ENCODE measurements around the gene SLC22A8. TPM values are rescaled to one million over a fixed set of nuclear protein-coding genes. Genes with fewer than 3 reads are reported as not detected.

The SLC22A8 gene
- total and polyA plus RNA-seq, 2 of the 13 experiments (the other 11 are each of a cell fraction or from before 2014, with no cell fraction given), result 0.04 to 0.05 TPM

- no TSS peak for BruUV-seq (replicated peaks)
- POLR2A ChIA-PET, result interaction anchor here (0.6 kb wide), 1 partner anchor 1380 kb away, joined by 3 read pairs; no protein-coding TSS in a partner anchor
- no peak for FAIRE-seq
These were observed 40.7 kb downstream of the SLC22A8 start for GRCh38 chr11:62974848-62975522.

More at GRCh38 chr11:62974848-62975522, 40.7 kb downstream of the SLC22A8 start:
- ATAC-seq, result peak; percentile 95
- Histone ChIP-seq H4K20me1 (ENCODE audit: insufficient read depth, low read length) (no peaks in the 10 kb centered on the region), H3K4me3 (replicated peaks in 1 of 3; ENCODE audit: insufficient read depth in 1 of 3, low read depth in 2 of 3, low read length in 3 of 3) (no peak overlapping the region), H3K36me3 (replicated peaks in 1 of 2; ENCODE audit: control insufficient read depth in 1 of 2, insufficient read depth in 2 of 2, low read length in 2 of 2) (no peaks in the 10 kb centered on the region), H2AFZ (ENCODE audit: low read length) (no peak overlapping the region), H3K4me1 (ENCODE audit: insufficient read depth, low read length) (no peaks in the 10 kb centered on the region), H3K4me2 (ENCODE audit: low read depth, low read length) (no peak overlapping the region), H3K27ac (ENCODE audit: extremely low read length, insufficient read depth, low read length) (no peak overlapping the region), H3K27me3 (ENCODE audit: control insufficient read depth in 1 of 2, insufficient read depth in 2 of 2, low read length in 2 of 2) (peaks cover 4 to 7% of the 10 kb centered on the region in 2 experiments; a peak in 2 of 5 replicates), H3K9ac (ENCODE audit: insufficient read depth, low read depth, low read length) (no peak overlapping the region), H3K79me2 (ENCODE audit: insufficient read depth, low read length) (no peaks in the 10 kb centered on the region), H3K9me3 (ENCODE audit: low read length) (no peaks in the 10 kb centered on the region)
- WGBS (ENCODE audit: low lambda C conversion rate), result 11% methylated on average over 2 of the region's 9 CpGs
- CTCF ChIA-PET (ENCODE audit: low intra/inter-chr PET ratio, low total read pairs), result interaction anchor here (1.3 to 1.8 kb wide), 2 partner anchors 66 to 69 kb away, joined by 7 read pairs; no protein-coding TSS in a partner anchor
- DNase-seq (ENCODE audit: low spot score), result peak; percentile 6
- TF ChIP-seq ZNF687 (CRISPR knock-in tag; IDR thresholded peaks at IDR 0.05), result 0 out of 2 replicates have a peak, but pooled peaks have one; percentile 14
- no peak for TF ChIP-seq FOXP1 (IDR thresholded peaks at IDR 0.05)
- no peak for TF ChIP-seq FOXP1 (CRISPR knock-in tag; IDR thresholded peaks at IDR 0.05)
- TF ChIP-seq MED1 (CRISPR knock-in tag; IDR thresholded peaks at IDR 0.05), result no peak
- 0 out of 2 replicates have a peak, but pooled peaks have one; percentile 34 for TF ChIP-seq RAD21 (CRISPR knock-in tag; IDR thresholded peaks at IDR 0.05)
- no peak for TF ChIP-seq NR2F6 (IDR thresholded peaks at IDR 0.05)
- no peak for TF ChIP-seq NR2F6 (CRISPR knock-in tag; IDR thresholded peaks at IDR 0.05)
- no peak for TF ChIP-seq CENPX (CRISPR knock-in tag; IDR thresholded peaks at IDR 0.05)
- TF ChIP-seq STAG1 (CRISPR knock-in tag; IDR thresholded peaks at IDR 0.05), result peak; percentile 36; the same call in 1 of the 2 replicates
- no peak for TF ChIP-seq ZMAT3 (CRISPR knock-in tag; conservative IDR thresholded peaks at IDR 0.05)
- TF ChIP-seq CTCF (CRISPR knock-in tag; IDR thresholded peaks at IDR 0.05), result peak; percentile 60
- peak; percentile 22 for TF ChIP-seq XRCC5 (optimal IDR thresholded peaks at IDR 0.05; ENCODE audit: low read length)
- in situ Hi-C loops (cut with HindIII; ENCODE audit: extremely low pct_ligation_motif_present, low pct_unique_long_range_greater_than_20kb), result loop anchor here (5.0 kb wide), 1 partner anchor 68 kb away; no protein-coding TSS in a partner anchor
- intact Hi-C loops (cut with micrococcal nuclease; ENCODE audit: unreplicated experiment), result loop anchor here (1.0 kb wide), 1 partner anchor 69 kb away; no protein-coding TSS in a partner anchor

Measured in HepG2 (cell line).